Dendritic cell treated with granulocyte-macrophage colony-stimulating factor and Interleukin-4, amounts not matched to agents 40 ng/mL and 50 ng/mL, for 4 days (primary cell): ENCODE data around the gene FLVCR1.

ENCODE experiments used
- H3K27ac Mint-ChIP-seq: one replicate; pipeline ENCODE4 v1.8.0; 2022; ENCODE audit warnings: mild to moderate bottlenecking, mixed read lengths
- H3K27me3 Mint-ChIP-seq: one replicate; pipeline ENCODE4 v1.8.0; 2022; ENCODE audit warnings: mild to moderate bottlenecking, mixed read lengths
- H3K36me3 Mint-ChIP-seq: one replicate; pipeline ENCODE4 v1.8.0; 2022; ENCODE audit warnings: low read depth, mixed read lengths
- H3K4me1 Mint-ChIP-seq: one replicate; pipeline ENCODE4 v1.8.0; 2022; ENCODE audit warnings: low read depth, mixed read lengths
- H3K4me3 Mint-ChIP-seq: one replicate; pipeline ENCODE4 v1.8.0; 2022; ENCODE audit warnings: mild to moderate bottlenecking, moderate library complexity, mixed read lengths
- H3K9me3 Mint-ChIP-seq: one replicate; pipeline ENCODE4 v1.8.0; 2022; ENCODE audit warnings: mixed read lengths
- intact Hi-C: fragments of 100-400 bp; cut with micrococcal nuclease; formaldehyde crosslinking; loops from one replicate; pipeline ENCODE4 v1.15.0; 2022

Gene FLVCR1

GRCh38 chr1:212935387-212935981, 77.4 kb downstream of the FLVCR1 start:
- H3K36me3 Mint-ChIP-seq, result no peaks in the 10 kb centered on the region
- no peak overlapping the region for H3K27ac Mint-ChIP-seq
- H3K27me3 Mint-ChIP-seq, result peaks cover 2% of the 10 kb centered on the region
- H3K4me3 Mint-ChIP-seq, result no peak overlapping the region
- no peaks in the 10 kb centered on the region for H3K9me3 Mint-ChIP-seq
- no peaks in the 10 kb centered on the region for H3K4me1 Mint-ChIP-seq
- intact Hi-C loops, result no loop called here

GRCh38 chr1:212937034-212937433, 79.0 kb downstream of the FLVCR1 start:
- Mint-ChIP-seq H3K4me3 (no peak overlapping the region), H3K27ac (no peak overlapping the region), H3K36me3 (no peaks in the 10 kb centered on the region), H3K4me1 (no peaks in the 10 kb centered on the region), H3K27me3 (peaks cover 9% of the 10 kb centered on the region), H3K9me3 (no peaks in the 10 kb centered on the region)
- intact Hi-C loops, result no loop called here

- Mint-ChIP-seq H3K4me3 (no peak overlapping the region), H3K36me3 (no peaks in the 10 kb centered on the region), H3K9me3 (no peaks in the 10 kb centered on the region), H3K27me3 (peaks cover 9% of the 10 kb centered on the region), H3K27ac (no peak overlapping the region), H3K4me1 (peaks cover 7% of the 10 kb centered on the region)
- intact Hi-C loops, result no loop called here
Measured at GRCh38 chr1:212938846-212939245, 80.8 kb downstream of the FLVCR1 start.

- H3K27ac Mint-ChIP-seq, result no peak overlapping the region
- peaks cover 32% of the 10 kb centered on the region for H3K4me1 Mint-ChIP-seq
- H3K36me3 Mint-ChIP-seq, result no peaks in the 10 kb centered on the region
- H3K4me3 Mint-ChIP-seq, result no peak overlapping the region
- no peaks in the 10 kb centered on the region for H3K9me3 Mint-ChIP-seq
- intact Hi-C loops, result no loop called here
- peaks cover 7% of the 10 kb centered on the region for H3K27me3 Mint-ChIP-seq
Measured at GRCh38 chr1:212941452-212941851, 83.4 kb downstream of the FLVCR1 start.

GRCh38 chr1:212942679-212943392, 84.8 kb downstream of the FLVCR1 start:
- no peaks in the 10 kb centered on the region for H3K36me3 Mint-ChIP-seq
- no peaks in the 10 kb centered on the region for H3K9me3 Mint-ChIP-seq
- H3K4me1 Mint-ChIP-seq, result peaks cover 36% of the 10 kb centered on the region
- H3K4me3 Mint-ChIP-seq, result no peak overlapping the region
- no peak overlapping the region for H3K27ac Mint-ChIP-seq
- peaks cover 6% of the 10 kb centered on the region for H3K27me3 Mint-ChIP-seq
- intact Hi-C loops, result no loop called here

GRCh38 chr1:212943393-212943710, 85.3 kb downstream of the FLVCR1 start:
- peaks cover 3% of the 10 kb centered on the region for H3K9me3 Mint-ChIP-seq
- intact Hi-C loops, result no loop called here
- no peaks in the 10 kb centered on the region for H3K36me3 Mint-ChIP-seq
- H3K27ac Mint-ChIP-seq, result no peak overlapping the region
- no peak overlapping the region for H3K4me3 Mint-ChIP-seq
- peaks cover 36% of the 10 kb centered on the region for H3K4me1 Mint-ChIP-seq
- peaks cover 9% of the 10 kb centered on the region for H3K27me3 Mint-ChIP-seq

GRCh38 chr1:212944229-212944901, 86.3 kb downstream of the FLVCR1 start:
- Mint-ChIP-seq H3K9me3 (peaks cover 10% of the 10 kb centered on the region), H3K4me1 (peaks cover 36% of the 10 kb centered on the region), H3K27me3 (peaks cover 19% of the 10 kb centered on the region), H3K27ac (no peak overlapping the region), H3K36me3 (no peaks in the 10 kb centered on the region), H3K4me3 (no peak overlapping the region)
- intact Hi-C loops, result no loop called here

- peaks cover 37% of the 10 kb centered on the region for H3K4me1 Mint-ChIP-seq
- H3K9me3 Mint-ChIP-seq, result peaks cover 10% of the 10 kb centered on the region
- peaks cover 26% of the 10 kb centered on the region for H3K27me3 Mint-ChIP-seq
- intact Hi-C loops, result loop anchor here (5.0 kb wide), 1 partner anchor 83 kb away; no protein-coding TSS in a partner anchor
- no peaks in the 10 kb centered on the region for H3K36me3 Mint-ChIP-seq
- no peak overlapping the region for H3K4me3 Mint-ChIP-seq
- H3K27ac Mint-ChIP-seq, result no peak overlapping the region
Measured at GRCh38 chr1:212945056-212945455, 87.0 kb downstream of the FLVCR1 start.

- Mint-ChIP-seq H3K27ac (no peak overlapping the region), H3K9me3 (peaks cover 10% of the 10 kb centered on the region), H3K27me3 (peaks cover 31% of the 10 kb centered on the region), H3K36me3 (no peaks in the 10 kb centered on the region), H3K4me3 (no peak overlapping the region), H3K4me1 (peaks cover 43% of the 10 kb centered on the region)
- intact Hi-C loops, result loop anchor here (5.0 kb wide), 1 partner anchor 83 kb away; no protein-coding TSS in a partner anchor
Measured at GRCh38 chr1:212945463-212946160, 87.5 kb downstream of the FLVCR1 start.

GRCh38 chr1:212946872-212947271, 88.8 kb downstream of the FLVCR1 start:
- Mint-ChIP-seq H3K27me3 (peaks cover 37% of the 10 kb centered on the region), H3K4me1 (peaks cover 49% of the 10 kb centered on the region), H3K4me3 (no peak overlapping the region), H3K36me3 (no peaks in the 10 kb centered on the region), H3K9me3 (peaks cover 10% of the 10 kb centered on the region), H3K27ac (no peak overlapping the region)
- intact Hi-C loops, result loop anchor here (5.0 kb wide), 1 partner anchor 85 kb away; no protein-coding TSS in a partner anchor
